K562 (cell line): ENCODE results near the gene MEIS1. TPM values are rescaled to one million over a fixed set of nuclear protein-coding genes. Genes with fewer than 3 reads are reported as not detected.

Experiments used
- ATAC-seq: fragments of 200-7000 bp; cut with Tn5 transposase; 3 replicates; pipeline ENCODE4 v1.9.1; 2020; ENCODE audit warnings: moderate library complexity
- BruUV-seq: library from RNA; stranded (reverse); fragments of 400-500 nt; replicated peaks from 2 replicates; lab custom pipeline; 2021; lab: Mats Ljungman, UMichigan
- CTCF ChIA-PET: fragments of 300-600 bp; formaldehyde crosslinking; extraction: SDS; loops from one replicate; lab custom pipeline; 2021; ENCODE audit warnings: low intra/inter-chr PET ratio; lab: Yijun Ruan, JAX
- POLR2A ChIA-PET: fragments of 300-600, 350-650 bp; sonication (Branson Sonifier 250); formaldehyde crosslinking; extraction: SDS; loops from one replicate; lab custom pipeline; 2021; ENCODE audit warnings: antibody characterized with exemption, inconsistent platforms; lab: Yijun Ruan, JAX
- DNase-seq, 4 experiments: peaks; one replicate each; pipeline versions ENCODE4 v3.0.0 to v3.0.0-alpha.2; 2011 to 2018; ENCODE audit warnings: low spot score in 3 of 4, mixed read lengths in 3 of 4; ENCODE audit errors: extremely low read depth in 1 of 4
- FAIRE-seq: peaks from 2 replicates; lab custom pipeline; 2011; peaks lifted over from hg19 to GRCh38; lab: Jason Lieb, UNC
- H2AFZ ChIP-seq: 2 replicates; pipeline ENCODE4 v1.6.0; 2011; ENCODE audit warnings: low read depth, low read length, control low read depth, inconsistent platforms
- H3K27ac ChIP-seq: fragments of 200-600 bp; 3 replicates; pipeline ENCODE4 v1.8.0; 2011; ENCODE audit warnings: low read depth, mild to moderate bottlenecking, control low read depth, inconsistent platforms, low read length, moderate library complexity, mixed read lengths; ENCODE audit errors: extremely low read depth
- H3K27me3 ChIP-seq, 2 experiments: fragments of 300-600 bp in 1 of 2; 2 replicates in 1 of 2; 3 replicates in 1 of 2; pipeline versions ENCODE4 v1.6.0 to v1.8.0; 2011; ENCODE audit warnings: inconsistent platforms in 2 of 2, low read length in 2 of 2, mild to moderate bottlenecking in 1 of 2, mixed read lengths in 1 of 2, moderate library complexity in 1 of 2; ENCODE audit not compliant: control insufficient read depth in 2 of 2, insufficient read depth in 2 of 2
- H3K36me3 ChIP-seq: fragments of 300-600 bp; 3 replicates; pipeline ENCODE4 v1.8.0; 2011; ENCODE audit warnings: mild to moderate bottlenecking, low read length, inconsistent platforms; ENCODE audit not compliant: control insufficient read depth, insufficient read depth
- H3K4me1 ChIP-seq, 2 experiments: fragments of 200-600 bp in 1 of 2; replicated peaks in 1 of 2; 2 replicates in 1 of 2; 3 replicates in 1 of 2; pipeline versions ENCODE4 v1.5.1 to v1.8.0; 2011; ENCODE audit warnings: inconsistent platforms in 2 of 2, low read length in 2 of 2, mild to moderate bottlenecking in 1 of 2, mixed read lengths in 1 of 2, moderate library complexity in 1 of 2; ENCODE audit not compliant: control insufficient read depth in 2 of 2, insufficient read depth in 2 of 2
- H3K4me2 ChIP-seq: 2 replicates; pipeline ENCODE4 v1.6.1; 2011; ENCODE audit warnings: low read length, control low read depth, inconsistent platforms, mixed read lengths; ENCODE audit not compliant: insufficient read depth
- H3K4me3 ChIP-seq: fragments of 200-600 bp; sonication (generic), shearing (Covaris generic); 2 replicates; pipeline ENCODE4 v1.5.1; 2016; ENCODE audit warnings: control low read depth, inconsistent platforms
- H3K79me2 ChIP-seq: fragments of 200-600 bp; 3 replicates; pipeline ENCODE4 v1.8.0; 2011; ENCODE audit warnings: low read length, inconsistent platforms; ENCODE audit not compliant: control insufficient read depth, insufficient read depth
- H3K9ac ChIP-seq, 2 experiments: 2 replicates each; pipeline versions ENCODE4 v1.6.0 to v1.6.1; 2011; ENCODE audit warnings: low read depth in 2 of 2, low read length in 2 of 2, control low read depth in 1 of 2, inconsistent platforms in 1 of 2, mild to moderate bottlenecking in 1 of 2, mixed read lengths in 1 of 2; ENCODE audit not compliant: insufficient read depth in 1 of 2
- H3K9me1 ChIP-seq: one replicate; pipeline ENCODE4 v1.6.0; 2011; ENCODE audit warnings: inconsistent platforms, mild to moderate bottlenecking, low read length, moderate library complexity; ENCODE audit not compliant: control insufficient read depth, insufficient read depth
- H3K9me3 ChIP-seq: replicated peaks from 2 replicates; pipeline ENCODE4 v1.5.1; 2011; ENCODE audit warnings: low read depth, low read length, inconsistent platforms; ENCODE audit not compliant: control insufficient read depth, insufficient read depth
- H4K20me1 ChIP-seq: replicated peaks from 2 replicates; pipeline ENCODE4 v1.6.1; 2011; ENCODE audit warnings: low read length, inconsistent platforms, mixed read lengths; ENCODE audit not compliant: control insufficient read depth, insufficient read depth
- BRD9 ChIP-seq: fragments of 450-650 bp; IDR thresholded peaks from 2 replicates; pipeline ENCODE4 v1.6.1; 2018; ENCODE audit warnings: low read depth; ENCODE audit not compliant: partially characterized antibody
- C11orf30 ChIP-seq: fragments of 450-650 bp; IDR thresholded peaks from 2 replicates; pipeline ENCODE4 v1.6.1; 2016; ENCODE audit warnings: low read depth, mild to moderate bottlenecking
- CBFA2T3 ChIP-seq: fragments of 450-650 bp; IDR thresholded peaks from 2 replicates; pipeline ENCODE4 v1.6.1; 2017
- CREBBP ChIP-seq: IDR thresholded peaks from one replicate; pipeline ENCODE4 v1.6.1; 2012; ENCODE audit warnings: low read depth, mild to moderate bottlenecking, control low read depth, inconsistent platforms, low read length
- GTF2F1 ChIP-seq: IDR thresholded peaks from 2 replicates; pipeline ENCODE4 v1.6.1; 2011; ENCODE audit warnings: low read depth, low read length, improper control_type of control experiment
- HDAC2 ChIP-seq: fragments of 450-650 bp; IDR thresholded peaks from 2 replicates; pipeline ENCODE4 v1.6.1; 2016; ENCODE audit warnings: mild to moderate bottlenecking
- HDAC8 ChIP-seq: fragments of 450-650 bp; IDR thresholded peaks from 2 replicates; pipeline ENCODE4 v1.6.1; 2016; ENCODE audit warnings: mild to moderate bottlenecking, missing genetic modification characterization, moderate library complexity, missing compliant biosample characterization
- KDM5B ChIP-seq: fragments of 200-600 bp; sonication (generic); IDR thresholded peaks from 2 replicates; pipeline ENCODE4 v1.6.1; 2012; ENCODE audit warnings: low read depth, mild to moderate bottlenecking, moderate library complexity, low read length, control low read depth, inconsistent platforms; ENCODE audit not compliant: insufficient replicate concordance
- MAFF ChIP-seq: IDR thresholded peaks from 2 replicates; pipeline ENCODE4 v1.6.1; 2012; ENCODE audit warnings: low read length, improper control_type of control experiment
- MAFG ChIP-seq: fragments of 450-650 bp; conservative IDR thresholded peaks from 2 replicates; pipeline ENCODE4 v1.6.1; 2016; ENCODE audit warnings: missing genetic modification characterization, missing compliant biosample characterization
- NFIC ChIP-seq: fragments of 450-650 bp; IDR thresholded peaks from 2 replicates; pipeline ENCODE4 v1.6.1; 2017; ENCODE audit warnings: mild to moderate bottlenecking, inconsistent platforms
- PCBP1 ChIP-seq: fragments of 200-400 bp; formaldehyde crosslinking; IDR thresholded peaks from 2 replicates; pipeline ENCODE4 v1.6.1; 2018; ENCODE audit warnings: mild to moderate bottlenecking, low read depth, low read length; ENCODE audit not compliant: poor library complexity, severe bottlenecking
- RFX7 ChIP-seq: fragments of 250-450 bp; sonication (Bioruptor Pico); IDR thresholded peaks from 2 replicates; pipeline ENCODE4 v1.5.1; 2021; ENCODE audit warnings: mild to moderate bottlenecking
- USF2 ChIP-seq: sonication (generic); formaldehyde crosslinking; IDR thresholded peaks from 2 replicates; pipeline ENCODE4 v1.5.0; 2020; ENCODE audit warnings: missing genetic modification reagents
- XRCC5 ChIP-seq: fragments of 200-400 bp; formaldehyde crosslinking; IDR thresholded peaks from 2 replicates; pipeline ENCODE4 v1.6.1; 2017; ENCODE audit warnings: low read depth, mild to moderate bottlenecking, low read length
- ZBTB11 ChIP-seq, 3 experiments: fragments of 200-800 bp in 1 of 3; fragments of 250-450 bp in 1 of 3; fragments of 450-650 bp in 1 of 3; sonication (Bioruptor Pico) in 1 of 3; sonication (Bioruptor generic) in 1 of 3; formaldehyde crosslinking in 1 of 3; IDR thresholded peaks; 2 replicates each; pipeline versions ENCODE4 v1.6.1 to v1.8.0; 2016 to 2022; ENCODE audit warnings: mild to moderate bottlenecking in 2 of 3, missing genetic modification characterization in 2 of 3, missing compliant biosample characterization in 1 of 3, moderate library complexity in 1 of 3
- ZNF57 ChIP-seq: fragments of 450-650 bp; formaldehyde crosslinking; IDR thresholded peaks from 2 replicates; pipeline ENCODE4 v1.4.0; 2020; ENCODE audit warnings: mild to moderate bottlenecking, moderate library complexity
- ZNF586 ChIP-seq: fragments of 450-650 bp; formaldehyde crosslinking; conservative IDR thresholded peaks from 2 replicates; pipeline ENCODE4 v1.4.0; 2020; ENCODE audit warnings: mild to moderate bottlenecking, moderate library complexity
- ZNF79 ChIP-seq: fragments of 250-450 bp; sonication (Bioruptor Pico); IDR thresholded peaks from 2 replicates; pipeline ENCODE4 v1.4.0; 2020; ENCODE audit warnings: low read depth, mild to moderate bottlenecking, moderate library complexity
- ZSCAN32 ChIP-seq: fragments of 450-650 bp; formaldehyde crosslinking; IDR thresholded peaks from 2 replicates; pipeline ENCODE4 v1.4.0; 2020; ENCODE audit warnings: mild to moderate bottlenecking, moderate library complexity
- WGBS: fragments of 100-300 bp; shearing (Covaris generic); methylation state at CpG from one replicate; pipeline ENCODE4 v1.1.6; 2016; ENCODE audit warnings: low coverage, mixed read lengths; ENCODE audit not compliant: insufficient coverage; ENCODE audit errors: missing lambda C conversion rate; 5-methylcytosine and 5-hydroxymethylcytosine counted together
- in situ Hi-C: fragments of 300-500 bp; cut with MboI; formaldehyde crosslinking; loops from 4 replicates; pipeline ENCODE4 v1.15.0; 2018; ENCODE audit warnings: inconsistent platforms, mixed read lengths
- intact Hi-C: fragments of 100-400 bp; cut with micrococcal nuclease; formaldehyde crosslinking; loops from 2 replicates; pipeline ENCODE4 v1.14.2; 2022
- polyA plus RNA-seq, 8 experiments: library from polyadenylated mRNA; depleted of rRNA in 4 of 8; stranded (reverse) in 5 of 8; unstranded in 3 of 8; fragments of >200 nt; fragmentation: Nextera tagmentation in 2 of 8; fragmentation: Illumina TruSeq in 1 of 8; extraction: Ambion mirVana in 2 of 8; extraction: Trizol in 1 of 8; gene quantifications; 2 replicates each; pipeline versions ENCODE4 v1.2.1 to v1.2.3, GENCODE V29; 2011 to 2014; ENCODE audit warnings: inconsistent platforms in 1 of 8, missing spikeins in 1 of 8
- total RNA-seq, 7 experiments: library from RNA; depleted of rRNA in 6 of 7; stranded (reverse); fragments of >200 nt in 6 of 7; fragmentation: Illumina TruSeq in 2 of 7; extraction: Trizol in 2 of 7; gene quantifications; 2 replicates each; pipeline versions ENCODE4 v1.2.1 to v1.2.3, GENCODE V29; 2011 to 2021; ENCODE audit warnings: low replicate concordance in 1 of 7

The MEIS1 gene
- total and polyA plus RNA-seq, 9 of the 15 experiments (the other 6 are each of a cell fraction or from before 2014, with no cell fraction given): 2.3 to 9.0 (median 5.9) TPM

- TF ChIP-seq CREBBP (no peak), USF2 (CRISPR knock-in tag) (no peak), ZNF57 (CRISPR knock-in tag) (no peak), HDAC8 (tag) (no peak)
- TF ChIP-seq, all 486 proteins: peak for 0
Measured at GRCh38 chr2:66550826-66551225, 115.9 kb downstream of the MEIS1 start (continued).

GRCh38 chr2:66553370-66553769 lies 118.4 kb downstream of the MEIS1 start:
- no peaks in the 10 kb centered on the region for H3K4me1 ChIP-seq
- ChIA-PET CTCF (no interaction called here), POLR2A (interaction anchor here (1.3 kb wide), 1 partner anchor 14 kb away, joined by 4 read pairs; no protein-coding TSS in a partner anchor)
- in situ Hi-C loops: no loop called here
- DNase-seq: peak in 1 of 4 experiments; percentile 12
- H3K79me2 ChIP-seq: no peaks in the 10 kb centered on the region
- H3K36me3 ChIP-seq: no peaks in the 10 kb centered on the region
- H2AFZ ChIP-seq: no peak overlapping the region
- no peak overlapping the region for H3K27ac ChIP-seq
- no peak overlapping the region for H3K4me3 ChIP-seq
- no TSS peak for BruUV-seq
- no peak overlapping the region for H3K4me2 ChIP-seq
- no peak for FAIRE-seq
- no peaks in the 10 kb centered on the region for H3K27me3 ChIP-seq
- 41% methylated on average over 4 of the region's 4 CpGs for WGBS
- no peak overlapping the region for H3K9ac ChIP-seq
- H4K20me1 ChIP-seq: no peaks in the 10 kb centered on the region
- no peaks in the 10 kb centered on the region for H3K9me1 ChIP-seq
- ATAC-seq: no peak
- intact Hi-C loops: no loop called here
- no peaks in the 10 kb centered on the region for H3K9me3 ChIP-seq
- TF ChIP-seq HDAC2 (no peak), ZSCAN32 (CRISPR knock-in tag) (no peak), ZBTB11 (CRISPR knock-in tag; IDR thresholded peaks at IDR 0.05) (no peak), NFIC (peak; percentile 74), MAFF (0 out of 2 replicates have a peak, but pooled peaks have one; percentile 10), XRCC5 (no peak), KDM5B (no peak), RFX7 (CRISPR knock-in tag) (no peak), ZNF586 (no peak), BRD9 (no peak), PCBP1 (no peak), CBFA2T3 (no peak), GTF2F1 (no peak), MAFG (tag) (0 out of 2 replicates have a peak, but pooled peaks have one; percentile 21), ZNF79 (CRISPR knock-in tag) (no peak), C11orf30 (peak; percentile 48; the same call in 1 of the 2 replicates)
